GM18858 (cell line): ENCODE measurements around the gene PROB1.

Source experiments
- ATAC-seq: cut with Tn5 transposase; IDR thresholded peaks from one replicate; pipeline ENCODE4 v1.9.1; 2021; ENCODE audit not compliant: unreplicated experiment

PROB1 gene

GRCh38 chr5:139341689-139342422 lies 53.0 kb downstream of the PROB1 start, which contains the start of gene PAIP2:
Gene PAIP2, plus strand, starts transcription at chr5:139341854. Its CDS starts 21,931 bp downstream, at chr5:139363785.
- peak; percentile 82 for ATAC-seq

GRCh38 chr5:139341187-139341688 lies 53.7 kb downstream of the PROB1 start:
- no peak for ATAC-seq
